NCI-H748 treated with DMSO at 0.1 percent for 48 hours (cell line): Measurements from ENCODE around the gene WWOX.
A peak's percentile ranks its signal among the peaks of the same experiment; 100 is the strongest.

Experiments used
- DNase-seq: peaks from one replicate; lab custom pipeline; 2025; lab: John Stamatoyannopoulos, UW

Gene WWOX

DNA sequence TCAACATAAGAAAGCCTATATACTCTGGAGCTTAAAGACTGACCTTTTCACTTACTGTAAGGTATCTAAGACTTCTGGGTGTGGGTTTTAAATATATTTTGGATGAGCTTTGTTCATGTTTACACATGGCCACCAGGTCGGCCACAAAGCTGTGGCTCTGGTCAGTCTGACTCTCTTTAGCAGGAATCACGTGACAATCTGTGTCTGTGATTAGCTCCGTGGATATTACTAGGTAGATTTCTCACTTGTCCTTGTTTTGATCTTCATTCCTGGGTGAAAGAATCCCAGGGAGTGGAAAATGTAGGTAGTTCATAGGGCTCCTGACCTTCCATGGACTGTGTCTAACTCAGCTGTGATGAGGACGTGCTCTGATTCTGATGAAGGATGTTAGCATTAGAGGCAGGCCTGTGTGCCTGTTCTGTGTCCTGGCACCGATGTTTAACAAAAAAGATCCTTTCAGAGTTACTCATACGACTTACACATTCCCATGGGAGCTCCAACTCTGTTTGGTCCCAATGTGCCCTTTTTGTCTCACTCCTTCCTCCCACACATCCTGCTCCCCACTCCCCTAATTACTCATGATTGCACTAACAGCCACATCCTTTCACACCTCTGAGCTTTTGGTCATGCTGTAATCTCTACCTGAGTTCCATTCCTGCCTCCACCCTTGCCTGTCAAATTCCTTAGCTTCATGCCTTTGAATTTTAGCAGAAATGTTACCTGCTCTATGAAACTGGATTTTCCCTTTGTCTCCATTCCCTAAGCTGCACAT, 1076.0 kb downstream of the WWOX start:
- DNase-seq = no peak

DNA sequence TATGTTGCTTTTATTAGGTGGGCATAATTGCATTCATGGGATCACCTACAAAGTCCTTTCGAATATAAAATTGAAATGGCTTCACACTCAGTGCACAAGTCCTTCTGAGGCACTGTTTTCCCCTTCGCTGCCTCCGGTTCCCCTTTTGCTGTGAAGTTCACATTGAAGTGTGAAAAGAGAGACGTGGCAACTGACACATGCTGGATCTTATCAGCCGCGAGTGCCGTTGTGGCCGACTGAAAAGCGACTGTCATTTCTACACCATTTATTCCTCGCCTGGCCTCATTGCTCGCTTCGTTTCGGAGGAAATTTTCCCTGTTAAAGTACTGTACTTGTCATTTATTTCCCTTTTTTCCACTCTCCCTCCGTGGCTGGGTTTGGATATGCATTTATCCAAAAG, 1077.6 kb downstream of the WWOX start:
- DNase-seq = no peak

DNA sequence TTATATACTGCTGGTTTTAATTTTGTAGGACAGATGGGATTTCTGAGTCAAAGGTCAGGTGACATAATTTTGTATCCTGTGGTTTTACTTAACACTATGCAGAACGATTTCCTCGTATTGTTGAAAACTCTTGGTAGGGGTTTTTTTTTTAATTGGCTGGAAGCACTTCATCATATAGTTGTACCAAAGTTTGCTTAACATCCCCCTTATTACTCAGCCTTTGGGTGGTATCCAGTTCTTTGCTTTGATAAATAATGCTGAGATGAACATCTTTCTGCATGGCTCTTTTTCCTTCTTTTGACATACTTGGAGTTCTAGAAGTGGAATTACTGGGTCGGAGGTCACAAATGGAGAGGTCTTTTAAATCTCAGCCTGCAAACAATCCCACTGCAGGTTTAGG, 1082.0 kb downstream of the WWOX start:
- DNase-seq = no peak

DNA sequence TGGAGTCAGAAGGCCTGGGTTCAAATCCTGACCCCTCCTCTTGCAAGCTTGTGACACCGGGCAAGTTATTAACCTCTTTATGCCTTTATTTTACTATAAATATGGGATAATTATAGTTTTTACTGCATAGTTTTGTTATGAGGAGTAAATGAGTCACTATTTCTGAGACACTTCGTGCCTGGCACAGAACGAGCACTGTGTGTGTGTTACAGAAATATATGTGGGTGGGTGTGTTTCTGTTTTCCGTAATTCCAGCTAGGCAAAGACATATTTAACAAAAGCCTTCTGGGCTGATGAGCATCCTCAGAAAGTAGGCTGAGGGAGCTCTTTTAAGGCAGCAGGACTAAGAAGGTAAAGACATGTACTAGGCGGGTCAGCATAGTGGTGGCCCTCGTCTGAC, 1083.2 kb downstream of the WWOX start:
- no peak for DNase-seq

DNA sequence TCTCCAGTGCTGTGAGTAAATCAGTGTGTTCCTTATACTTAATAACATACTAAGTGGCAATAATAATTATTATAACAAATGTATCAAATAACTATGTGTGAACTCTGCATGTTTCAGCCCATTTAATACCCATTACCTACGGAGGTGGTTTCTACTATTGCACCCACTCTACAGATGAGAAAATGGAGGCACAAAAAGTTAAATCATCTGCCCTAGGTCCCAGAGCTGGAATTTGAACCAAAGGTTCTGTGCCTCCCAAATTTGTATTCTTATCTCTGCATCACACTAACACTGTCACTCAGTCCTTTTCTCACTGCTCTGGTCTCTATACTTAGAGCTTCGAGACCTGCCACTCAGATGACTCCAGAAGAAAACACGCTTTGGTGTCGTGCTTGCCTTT, 1084.1 kb downstream of the WWOX start:
- DNase-seq = no peak

DNA sequence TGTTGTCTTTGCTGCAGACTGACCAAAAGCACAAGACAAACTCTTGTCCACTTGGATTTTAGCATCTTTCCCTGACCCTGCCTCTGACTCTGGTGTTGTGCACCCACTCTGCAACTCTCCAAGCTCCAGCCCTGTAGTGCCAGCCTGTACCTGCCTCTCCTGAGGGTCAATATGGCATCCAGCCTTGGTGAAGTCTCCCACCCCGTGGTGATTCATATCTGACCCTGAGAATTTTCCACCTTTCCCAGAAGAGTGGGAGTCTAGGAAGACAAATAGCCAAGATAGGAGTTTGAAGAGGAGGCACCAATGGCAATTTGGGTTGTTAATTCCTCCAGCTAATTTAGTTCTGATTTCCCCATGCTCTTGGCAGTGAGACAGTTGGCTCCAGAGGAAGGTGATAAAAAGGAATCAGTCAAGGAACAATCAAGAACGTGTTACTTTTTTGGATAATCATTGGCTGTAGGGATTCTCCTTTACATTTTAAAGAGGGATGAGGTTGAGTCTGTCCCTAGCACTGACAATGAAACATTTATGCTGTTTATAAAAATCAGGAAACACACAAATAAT, 1085.1 kb downstream of the WWOX start:
- no peak for DNase-seq

DNA sequence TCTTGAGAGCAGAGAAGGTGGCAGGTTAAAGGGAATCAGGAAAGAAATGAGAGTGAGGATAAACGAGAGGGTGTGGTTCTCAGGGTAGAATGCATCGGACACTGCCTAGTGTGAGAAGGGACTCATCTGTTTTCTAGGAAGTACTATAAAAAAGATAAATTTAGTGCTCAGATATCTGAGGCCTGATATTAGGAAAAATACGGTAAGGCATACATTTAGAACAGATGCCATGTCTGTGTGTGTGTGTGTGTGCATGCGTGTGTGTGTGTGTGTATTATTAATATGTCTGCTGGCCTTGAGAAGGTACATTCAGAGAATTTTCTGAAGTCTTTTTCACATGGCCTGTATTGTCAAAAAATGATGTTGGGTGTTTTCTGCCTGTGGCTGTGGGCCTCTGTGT, 1086.3 kb downstream of the WWOX start:
- no peak for DNase-seq

DNA sequence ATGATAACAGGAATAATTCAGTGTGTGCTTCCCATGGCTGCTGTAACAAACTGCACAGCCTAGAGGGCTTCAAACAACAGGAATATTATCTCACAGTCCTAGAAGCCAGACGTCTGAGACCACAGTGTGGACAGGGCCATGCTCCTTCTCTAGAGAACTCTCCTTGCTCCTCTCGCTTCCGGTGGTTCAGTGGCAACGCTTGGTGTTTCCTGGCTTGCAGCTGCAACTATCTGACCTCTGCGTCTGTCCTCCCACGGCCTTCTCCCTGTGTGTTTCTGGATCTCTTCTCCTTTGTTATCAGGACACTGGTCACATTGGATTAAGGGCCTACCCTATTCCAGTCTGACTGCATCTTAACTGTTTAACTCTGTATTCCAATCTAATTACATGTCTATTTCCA, 1086.7 kb downstream of the WWOX start:
- DNase-seq = no peak

DNA sequence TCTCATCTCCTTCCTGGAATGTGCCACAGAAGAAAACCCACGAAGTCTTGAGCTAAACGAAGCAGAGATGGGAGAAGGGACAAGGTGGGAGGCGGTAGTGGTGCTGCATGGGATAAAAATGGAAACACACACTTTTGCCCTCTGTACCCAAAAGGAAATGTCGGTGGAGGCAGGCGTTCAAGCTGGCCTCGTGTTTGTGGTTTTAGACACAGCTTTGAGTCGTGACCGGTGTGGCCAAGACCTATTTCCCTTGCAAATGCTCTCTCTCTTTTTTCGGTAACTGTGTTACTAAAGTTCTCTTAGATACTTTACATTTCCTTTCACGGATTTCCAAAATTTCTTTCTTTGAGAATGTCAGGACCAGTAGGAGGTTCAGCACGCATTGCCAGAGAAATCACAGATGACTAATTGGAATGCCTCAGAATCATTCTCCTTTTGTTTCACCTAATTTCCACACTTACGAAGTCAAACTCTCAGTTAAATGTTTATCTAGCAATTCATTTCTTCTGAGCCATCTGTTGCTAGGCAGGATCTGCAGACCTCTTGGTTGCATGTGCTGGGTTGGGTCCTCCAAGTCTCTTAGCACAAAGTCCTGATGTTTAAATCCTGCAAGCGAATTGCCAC, 1088.8 kb downstream of the WWOX start:
- no peak for DNase-seq

DNA sequence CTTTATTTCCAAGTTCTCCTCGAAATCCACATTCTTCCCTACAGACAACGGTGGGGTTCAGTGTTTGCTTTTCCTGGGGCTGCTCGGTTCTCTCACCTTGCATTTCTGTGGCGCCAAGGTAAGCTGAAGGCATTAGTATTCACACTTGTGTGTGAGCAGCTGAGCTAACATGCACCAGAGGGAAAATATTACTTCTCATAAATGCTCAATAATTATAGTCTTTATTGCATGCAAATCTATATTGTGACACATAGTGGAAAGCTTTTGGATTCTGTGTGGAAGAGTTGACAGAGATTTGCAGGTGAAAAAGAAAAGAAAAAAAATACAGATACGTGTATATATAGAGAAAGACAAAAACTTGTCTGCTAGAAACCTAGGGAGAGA, 1089.3 kb downstream of the WWOX start:
- DNase-seq = peak; percentile 9

DNA sequence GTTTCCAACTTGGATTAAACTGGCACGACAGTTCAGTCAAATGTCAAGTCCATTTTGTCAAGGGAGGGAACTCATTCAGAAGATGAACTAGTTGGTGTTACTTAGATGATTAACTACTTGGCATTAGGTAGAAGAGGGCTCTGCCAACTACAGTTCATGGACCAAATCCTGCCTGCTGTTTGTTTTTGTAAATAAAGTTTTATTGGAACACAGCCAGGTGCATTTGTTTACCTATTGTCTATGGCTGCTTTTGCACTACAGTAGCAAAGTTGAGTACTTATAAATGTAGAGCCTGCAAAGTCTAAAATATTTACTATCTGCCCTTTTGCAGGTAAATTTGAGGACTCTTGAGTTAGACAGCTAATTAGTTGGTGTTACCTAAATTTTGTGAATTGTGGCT, 1091.1 kb downstream of the WWOX start:
- no peak for DNase-seq

DNA sequence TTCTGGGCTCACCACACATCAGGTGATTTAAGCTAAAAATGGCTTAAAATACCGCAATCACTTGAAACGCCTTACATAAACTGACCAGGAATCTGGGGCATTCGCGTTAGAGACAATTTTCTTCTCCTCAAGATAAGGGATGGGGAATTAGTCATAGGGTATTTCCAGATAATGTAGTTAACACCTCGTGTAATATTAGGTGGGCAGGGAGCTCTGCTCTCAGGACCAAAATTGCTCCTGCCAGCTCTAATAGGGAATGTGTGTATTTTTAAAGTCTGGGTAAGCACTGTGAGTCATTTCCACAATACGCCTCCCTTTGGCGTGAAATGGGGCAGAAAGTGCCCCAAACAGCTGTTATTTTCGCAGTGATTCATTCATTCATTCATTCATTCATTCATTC, 1092.5 kb downstream of the WWOX start:
- DNase-seq = no peak

DNA sequence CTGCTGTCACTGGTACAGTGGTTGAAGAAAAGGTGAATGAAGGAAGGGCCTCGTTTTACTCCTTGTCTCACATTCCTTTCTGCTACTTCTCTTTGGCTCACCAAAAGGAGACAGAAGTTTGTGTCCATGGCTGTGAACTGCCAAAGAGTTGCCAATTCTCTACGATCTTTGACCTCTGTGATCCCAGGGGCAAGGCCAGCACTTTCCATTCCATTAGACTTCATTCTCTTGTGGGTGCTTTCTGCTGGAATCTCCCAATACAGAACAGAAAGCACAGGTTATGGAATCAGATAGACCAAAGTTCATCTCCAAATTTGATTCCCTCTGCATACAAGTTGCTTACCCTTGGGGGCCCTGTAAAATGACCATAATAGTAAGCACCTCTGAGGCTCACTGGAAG, 1093.5 kb downstream of the WWOX start:
- no peak for DNase-seq

DNA sequence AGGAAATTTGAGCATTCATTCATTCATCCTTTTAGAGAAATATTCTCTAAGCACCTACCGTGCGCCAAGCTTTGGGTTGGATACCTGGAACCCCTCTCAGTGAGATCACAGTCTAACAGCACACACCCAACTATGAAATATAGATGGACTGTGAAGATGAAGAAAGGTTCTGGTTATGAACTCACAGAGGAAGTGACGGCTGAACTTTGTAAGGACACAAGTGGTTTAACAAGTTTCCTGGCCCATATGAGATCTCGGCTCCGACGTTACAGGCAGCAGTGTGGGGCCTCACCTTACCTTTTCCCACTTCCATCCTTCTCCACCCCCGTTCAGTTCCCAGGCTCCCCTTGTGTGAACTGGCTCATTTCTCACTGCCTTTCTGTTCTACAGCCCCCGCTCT, 1094.8 kb downstream of the WWOX start:
- no peak for DNase-seq

DNA sequence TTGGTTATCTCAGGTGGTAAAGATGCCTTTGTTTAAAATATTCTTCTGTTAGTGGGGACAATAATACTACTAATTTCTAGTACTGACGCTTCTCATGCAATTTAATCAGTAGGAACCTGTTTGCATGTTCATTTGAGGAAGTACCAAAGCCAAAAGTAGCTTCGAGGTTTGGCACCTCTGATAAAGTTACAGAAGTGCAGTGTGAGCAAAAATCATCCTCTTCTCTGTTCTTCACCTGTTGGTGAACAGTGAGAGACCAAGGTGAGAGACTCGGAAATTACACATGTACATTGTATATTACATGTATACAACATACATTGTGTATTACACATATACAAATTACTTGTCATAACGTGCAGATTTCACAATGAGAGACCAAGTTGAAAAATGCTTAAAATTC, 1096.5 kb downstream of the WWOX start:
- DNase-seq = no peak

DNA sequence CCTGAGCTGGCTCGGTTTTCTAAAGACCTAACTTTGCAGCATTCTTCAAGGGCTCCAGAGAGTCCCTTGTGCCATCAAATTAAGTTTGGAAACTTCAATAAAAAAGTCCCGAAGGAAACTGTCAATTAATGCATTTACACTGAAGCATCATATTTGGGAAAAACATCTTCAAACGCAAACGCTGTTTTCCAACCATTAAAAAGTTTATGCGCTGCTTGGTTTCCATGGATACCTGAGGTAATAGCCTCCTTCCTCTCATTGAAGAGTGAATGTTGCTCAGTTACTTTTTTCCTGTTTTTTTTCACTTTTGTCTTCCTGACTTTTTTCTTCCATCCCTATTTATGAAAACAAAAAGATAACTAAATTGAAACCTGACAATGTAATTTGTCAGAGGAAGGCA, 1102.0 kb downstream of the WWOX start:
- DNase-seq = no peak

DNA sequence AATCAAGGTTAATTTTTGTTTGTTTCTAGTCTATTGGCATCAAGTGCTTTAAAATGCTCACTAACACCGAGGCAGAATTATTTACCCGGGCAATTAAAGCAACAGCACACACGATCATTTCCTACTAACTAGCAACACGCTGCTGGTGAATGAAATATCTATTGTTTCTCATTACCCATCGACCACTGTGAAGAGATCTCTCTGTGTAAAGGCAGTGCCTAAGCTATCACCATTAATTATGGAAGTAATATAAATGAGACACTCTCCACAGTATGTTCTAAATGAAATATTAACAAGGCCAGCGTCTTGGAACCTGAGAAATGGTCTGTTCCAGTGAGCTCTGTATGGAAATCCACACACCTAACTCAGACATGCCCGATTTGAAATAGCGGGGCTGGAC, 1103.5 kb downstream of the WWOX start:
- DNase-seq = no peak

DNA sequence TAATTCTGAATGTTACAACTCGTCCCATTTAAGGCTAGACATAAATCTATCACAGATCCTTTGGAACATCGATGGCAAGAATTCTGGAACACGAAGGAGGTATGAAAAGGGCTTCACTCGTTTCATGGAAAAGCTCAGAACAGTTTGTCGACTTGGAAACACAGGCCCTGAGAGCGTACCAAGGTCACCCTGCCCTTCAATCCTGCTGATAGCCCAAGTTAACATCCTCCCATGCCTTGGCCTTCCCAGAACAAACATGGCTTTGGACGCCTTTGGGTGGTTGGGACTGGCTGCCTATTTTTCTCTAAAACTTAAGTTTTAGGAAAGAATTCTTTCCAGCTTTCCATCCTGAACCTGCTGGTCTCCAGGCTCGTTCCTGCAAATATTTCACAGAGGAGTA, 1105.0 kb downstream of the WWOX start:
- DNase-seq = no peak

DNA sequence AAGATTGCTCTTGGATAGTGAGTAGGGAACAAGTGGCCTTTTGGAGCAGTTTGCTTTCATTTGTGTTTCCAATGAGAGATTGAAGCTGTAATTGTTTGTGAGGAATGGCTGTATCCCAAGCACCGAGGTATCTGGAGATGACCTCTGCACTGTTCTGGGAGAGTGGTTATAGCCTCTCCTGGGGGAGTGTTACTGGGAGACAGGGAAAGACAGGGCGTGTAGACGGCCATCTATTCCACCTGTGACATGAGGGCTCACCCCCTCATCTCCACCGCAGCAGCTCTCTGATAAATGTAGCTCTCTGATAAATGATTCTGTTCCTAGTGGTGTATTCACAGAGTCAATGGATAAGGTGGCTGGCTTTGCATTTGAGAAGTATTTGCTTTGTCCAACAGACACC, 1107.4 kb downstream of the WWOX start:
- DNase-seq = no peak

DNA sequence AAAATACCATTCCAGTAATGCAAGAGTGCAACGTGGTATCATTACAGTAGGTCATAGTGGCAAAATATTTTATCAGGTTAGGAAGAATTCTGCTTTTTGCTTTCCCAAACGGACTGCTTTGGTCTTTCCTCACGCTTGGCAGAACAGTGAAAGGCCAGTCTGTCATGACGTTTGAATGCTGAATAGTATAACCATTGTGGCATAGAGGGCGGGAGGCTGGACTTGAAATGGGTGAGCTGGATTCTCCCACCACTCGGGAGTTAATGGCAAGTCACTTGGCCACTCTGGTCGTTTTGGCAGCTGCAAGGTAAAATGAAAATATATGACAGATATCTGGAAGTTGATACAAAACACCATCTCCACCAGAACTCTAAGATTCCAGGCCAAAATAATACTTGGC, 1109.9 kb downstream of the WWOX start:
- no peak for DNase-seq

DNA sequence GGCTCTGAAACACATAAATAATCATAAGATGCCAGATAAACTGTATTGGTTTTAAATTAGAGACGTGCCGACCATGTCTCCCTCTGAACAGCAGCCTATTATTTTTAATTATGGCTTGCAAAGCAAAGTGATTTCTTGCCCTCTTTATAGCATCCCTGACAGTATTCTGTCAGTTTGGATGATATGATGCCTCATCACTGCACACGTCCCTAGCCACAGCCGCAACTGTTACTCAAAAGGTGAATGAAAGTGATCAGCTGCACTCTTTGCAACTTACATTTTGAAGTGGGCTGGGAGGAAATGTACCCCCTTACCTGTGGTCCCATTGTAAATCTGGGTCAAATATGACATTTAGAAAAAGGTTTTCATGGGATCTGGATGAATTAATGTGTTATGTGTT, 1111.2 kb downstream of the WWOX start:
- no peak for DNase-seq

DNA sequence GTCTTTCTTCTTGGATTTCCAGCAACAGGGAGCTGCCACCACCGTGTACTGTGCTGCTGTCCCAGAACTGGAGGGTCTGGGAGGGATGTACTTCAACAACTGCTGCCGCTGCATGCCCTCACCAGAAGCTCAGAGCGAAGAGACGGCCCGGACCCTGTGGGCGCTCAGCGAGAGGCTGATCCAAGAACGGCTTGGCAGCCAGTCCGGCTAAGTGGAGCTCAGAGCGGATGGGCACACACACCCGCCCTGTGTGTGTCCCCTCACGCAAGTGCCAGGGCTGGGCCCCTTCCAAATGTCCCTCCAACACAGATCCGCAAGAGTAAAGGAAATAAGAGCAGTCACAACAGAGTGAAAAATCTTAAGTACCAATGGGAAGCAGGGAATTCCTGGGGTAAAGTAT, 1112.1 kb downstream of the WWOX start:
- DNase-seq = no peak

DNA sequence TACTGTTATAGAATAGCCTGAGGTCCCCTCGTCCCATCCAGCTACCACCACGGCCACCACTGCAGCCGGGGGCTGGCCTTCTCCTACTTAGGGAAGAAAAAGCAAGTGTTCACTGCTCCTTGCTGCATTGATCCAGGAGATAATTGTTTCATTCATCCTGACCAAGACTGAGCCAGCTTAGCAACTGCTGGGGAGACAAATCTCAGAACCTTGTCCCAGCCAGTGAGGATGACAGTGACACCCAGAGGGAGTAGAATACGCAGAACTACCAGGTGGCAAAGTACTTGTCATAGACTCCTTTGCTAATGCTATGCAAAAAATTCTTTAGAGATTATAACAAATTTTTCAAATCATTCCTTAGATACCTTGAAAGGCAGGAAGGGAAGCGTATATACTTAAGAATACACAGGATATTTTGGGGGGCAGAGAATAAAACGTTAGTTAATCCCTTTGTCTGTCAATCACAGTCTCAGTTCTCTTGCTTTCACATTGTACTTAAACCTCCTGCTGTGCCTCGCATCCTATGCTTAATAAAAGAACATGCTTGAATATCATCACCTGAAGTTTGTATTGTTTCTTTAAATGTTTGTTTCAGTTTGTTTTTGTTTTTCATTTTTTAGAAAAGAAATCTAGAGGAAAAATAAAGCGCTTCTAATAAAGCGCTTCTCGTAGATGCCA, 1112.8 kb downstream of the WWOX start:
- no peak for DNase-seq
